NCI-H2081 treated with DMSO at 0.1 percent for 48 hours (cell line): ENCODE results near the gene SLC29A3.

Experiments
- DNase-seq: peaks from one replicate; lab custom pipeline; 2025; lab: John Stamatoyannopoulos, UW

The SLC29A3 gene

DNA sequence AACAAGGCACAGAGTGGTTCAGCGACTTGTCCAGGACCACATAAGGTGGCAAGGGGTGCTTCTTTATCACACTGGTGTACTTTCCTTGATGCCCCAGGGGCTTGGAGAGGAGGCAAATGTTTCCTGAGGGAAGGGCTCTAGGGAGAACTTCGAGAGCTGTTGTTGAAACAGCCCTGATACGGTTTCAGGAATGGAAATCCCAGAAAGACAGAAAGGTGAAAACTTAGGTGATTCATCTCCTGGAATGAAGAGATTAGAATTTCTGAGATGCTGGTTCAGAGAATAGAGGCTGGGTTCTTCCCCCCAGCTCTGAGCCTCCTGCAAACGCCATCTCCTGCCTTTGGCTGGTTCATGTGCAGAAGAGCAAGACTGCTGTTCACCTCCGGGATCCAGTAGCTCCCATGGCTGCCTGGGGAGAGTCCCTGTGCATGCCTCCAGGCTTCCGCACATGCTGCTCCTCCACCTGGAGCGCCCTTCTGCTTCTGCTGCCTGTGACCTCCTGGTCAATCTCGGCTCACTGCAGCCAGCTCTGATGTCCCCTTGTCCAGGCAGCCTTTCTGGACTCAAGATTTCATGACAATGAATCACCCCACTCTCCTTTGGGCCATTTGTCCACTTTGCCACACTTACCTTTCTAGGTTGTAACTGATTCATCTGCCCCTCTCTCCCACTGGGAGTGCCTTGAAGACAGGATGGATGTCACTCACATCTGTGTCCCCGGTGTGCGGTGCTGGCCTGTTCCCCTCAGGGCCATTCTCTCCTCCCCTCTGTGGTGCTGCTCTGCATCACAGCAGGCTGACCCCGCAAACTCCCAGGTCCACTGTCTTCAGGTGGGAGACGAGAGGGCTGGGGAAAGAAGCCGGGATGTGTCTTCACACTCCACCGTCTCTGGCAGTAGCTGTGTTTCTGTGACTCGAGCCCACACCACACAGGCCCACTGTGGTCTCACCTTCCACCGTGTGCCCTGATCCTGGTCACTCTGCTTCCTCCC, 74.0 kb downstream of the SLC29A3 start:
- no peak for DNase-seq

DNA sequence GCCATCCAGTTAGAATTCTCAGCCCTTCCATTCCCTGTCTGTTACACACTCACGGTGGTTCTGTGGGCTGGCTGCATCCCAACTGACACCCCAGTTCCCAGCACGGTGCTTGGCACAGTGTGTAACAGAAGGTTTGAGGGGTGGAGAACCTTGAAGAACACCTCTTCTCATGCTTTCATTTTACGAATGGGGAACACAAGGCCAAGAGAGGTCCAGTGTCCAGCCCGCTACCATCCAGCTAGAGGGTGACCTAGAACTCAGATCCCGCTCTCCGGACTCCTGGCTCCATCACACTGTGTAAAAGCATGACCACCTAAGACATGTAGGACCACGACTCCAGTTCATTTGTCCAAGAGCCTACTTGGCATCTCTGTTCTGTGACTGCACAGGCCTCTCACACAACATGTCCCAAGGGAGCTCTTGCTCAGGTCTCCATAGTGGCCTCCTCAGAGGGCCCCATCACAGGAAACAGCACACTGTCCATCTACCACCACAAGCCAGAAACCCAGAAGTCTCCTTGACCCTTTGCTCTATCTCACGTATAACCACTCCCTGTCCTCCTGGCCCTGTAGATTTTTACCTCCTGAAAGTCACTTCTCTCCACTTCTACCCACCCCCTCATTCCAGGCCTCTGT, 74.9 kb downstream of the SLC29A3 start:
- DNase-seq: no peak

- no peak for DNase-seq
Observed at GRCh38 chr10:71394926-71395562, 76.0 kb downstream of the SLC29A3 start.

- DNase-seq: no peak
Observed at GRCh38 chr10:71395621-71396020, 76.6 kb downstream of the SLC29A3 start.

GRCh38 chr10:71396084-71396710, 77.1 kb downstream of the SLC29A3 start:
- no peak for DNase-seq

DNA sequence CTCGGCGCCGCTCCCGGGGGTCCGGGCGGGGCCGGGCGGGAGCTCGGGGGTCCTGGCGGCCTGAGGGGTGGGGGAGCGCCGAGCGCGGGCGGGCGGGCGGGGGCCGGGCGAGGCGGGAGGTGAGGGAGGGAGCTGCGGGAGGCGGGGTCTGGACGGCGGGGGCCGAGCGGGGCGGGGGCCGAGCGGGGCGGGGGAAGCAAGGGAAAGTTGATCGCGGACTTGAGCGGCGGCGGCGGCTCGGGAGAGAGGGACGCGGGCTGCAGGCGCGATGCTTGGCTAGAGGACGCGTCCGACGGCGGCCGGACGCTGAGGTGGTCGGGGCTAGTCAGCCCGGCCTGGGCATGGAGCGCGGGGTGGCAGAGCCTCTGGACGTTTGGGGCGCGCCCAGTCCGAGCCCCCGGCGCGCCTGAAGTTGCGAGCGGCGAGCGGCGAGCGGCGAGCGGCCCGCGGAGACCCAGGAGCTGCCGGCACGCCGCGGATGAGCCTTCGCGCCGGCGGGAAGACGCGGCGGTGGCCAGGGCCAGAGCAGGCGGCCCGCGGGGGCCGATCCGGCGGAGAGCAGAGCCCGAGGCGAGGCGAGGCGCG, 77.7 kb downstream of the SLC29A3 start, which contains the start of gene CDH23:
CDH23 (plus strand) TSS at position 210 of the 585 bp plus-strand sequence. CDS start 42,912 bp downstream, outside the sequence.
- DNase-seq: no peak

GRCh38 chr10:71397296-71398212, 78.5 kb downstream of the SLC29A3 start:
- DNase-seq: no peak

DNA sequence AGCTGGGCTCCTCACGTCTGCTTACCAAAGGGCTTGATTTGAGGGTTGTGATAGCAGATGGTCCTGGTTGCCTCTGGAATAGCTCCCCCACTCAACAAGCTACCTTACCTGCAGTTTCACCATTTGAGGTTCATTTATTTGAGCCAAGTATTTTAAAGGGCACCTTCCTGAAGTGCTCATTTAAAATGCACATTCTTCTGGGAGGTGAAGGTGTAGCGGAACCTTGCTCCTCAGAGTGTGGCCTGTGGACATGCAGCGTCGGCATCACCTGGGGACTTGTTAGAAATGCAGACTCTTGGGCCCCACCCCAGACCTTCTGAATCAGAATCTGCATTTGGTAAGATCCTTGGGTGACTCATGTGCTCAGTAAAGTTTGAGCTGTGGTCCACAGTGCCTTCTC, 79.9 kb downstream of the SLC29A3 start:
- DNase-seq: no peak

DNA sequence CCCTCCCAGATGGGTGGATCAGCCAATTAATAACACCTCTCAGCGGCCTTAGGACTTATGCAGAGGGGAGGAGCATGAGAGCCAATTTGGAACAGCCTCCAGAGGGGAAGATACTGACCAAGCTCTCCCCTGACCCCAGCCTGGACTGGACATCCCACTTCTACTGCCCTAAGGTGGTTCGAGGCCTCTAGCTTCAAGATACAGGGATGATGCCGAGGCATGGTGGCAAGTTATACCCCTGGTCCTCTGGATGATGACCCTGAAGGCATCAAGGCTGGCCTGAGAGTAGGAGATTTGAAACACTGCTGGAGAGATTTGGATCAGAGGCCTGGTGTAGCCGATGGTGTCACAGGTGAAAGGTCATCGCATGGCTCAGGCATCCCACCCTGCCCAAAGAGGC, 80.9 kb downstream of the SLC29A3 start:
- no peak for DNase-seq

- DNase-seq: no peak
Observed at GRCh38 chr10:71401056-71401455, 82.0 kb downstream of the SLC29A3 start.

DNA sequence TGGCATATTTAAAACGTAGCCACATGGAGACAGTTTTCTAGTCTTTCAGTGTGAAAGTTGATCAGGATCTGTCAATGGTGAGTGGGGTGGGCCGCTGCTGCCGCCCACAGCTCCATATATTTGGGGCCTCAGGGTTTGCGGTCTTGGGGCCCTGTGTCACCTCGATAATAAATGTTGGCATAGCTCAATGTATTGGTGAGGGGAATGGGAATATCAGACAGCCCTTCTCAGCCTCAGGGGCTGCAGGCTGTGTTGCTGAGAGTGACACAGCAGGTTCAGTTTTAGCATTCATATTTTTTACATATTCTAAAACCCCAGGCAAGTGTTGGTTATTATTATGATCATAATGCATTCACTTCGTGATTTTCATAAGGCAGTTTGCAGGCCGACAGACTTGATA, 82.9 kb downstream of the SLC29A3 start:
- no peak for DNase-seq

GRCh38 chr10:71404503-71405295, 85.6 kb downstream of the SLC29A3 start:
- DNase-seq: no peak

DNA sequence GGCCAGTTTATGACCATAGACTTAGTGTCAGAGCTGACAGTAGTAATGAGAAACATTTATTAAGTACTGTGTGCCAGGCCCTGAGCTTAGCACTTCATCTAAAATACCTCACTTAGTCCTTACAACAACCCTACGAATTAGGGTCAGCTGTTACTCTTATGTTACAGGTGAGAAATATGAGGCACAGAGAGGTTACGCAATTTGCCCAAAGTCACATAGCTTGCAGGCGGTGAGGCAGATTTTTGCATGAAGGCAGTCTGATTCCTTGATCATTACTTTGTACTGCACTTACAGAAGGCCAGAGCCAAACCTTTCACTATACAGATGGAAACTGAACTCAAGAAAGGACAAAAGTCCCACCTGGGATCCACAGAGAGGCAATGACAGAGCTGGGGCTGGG, 87.8 kb downstream of the SLC29A3 start:
- no peak for DNase-seq

DNA sequence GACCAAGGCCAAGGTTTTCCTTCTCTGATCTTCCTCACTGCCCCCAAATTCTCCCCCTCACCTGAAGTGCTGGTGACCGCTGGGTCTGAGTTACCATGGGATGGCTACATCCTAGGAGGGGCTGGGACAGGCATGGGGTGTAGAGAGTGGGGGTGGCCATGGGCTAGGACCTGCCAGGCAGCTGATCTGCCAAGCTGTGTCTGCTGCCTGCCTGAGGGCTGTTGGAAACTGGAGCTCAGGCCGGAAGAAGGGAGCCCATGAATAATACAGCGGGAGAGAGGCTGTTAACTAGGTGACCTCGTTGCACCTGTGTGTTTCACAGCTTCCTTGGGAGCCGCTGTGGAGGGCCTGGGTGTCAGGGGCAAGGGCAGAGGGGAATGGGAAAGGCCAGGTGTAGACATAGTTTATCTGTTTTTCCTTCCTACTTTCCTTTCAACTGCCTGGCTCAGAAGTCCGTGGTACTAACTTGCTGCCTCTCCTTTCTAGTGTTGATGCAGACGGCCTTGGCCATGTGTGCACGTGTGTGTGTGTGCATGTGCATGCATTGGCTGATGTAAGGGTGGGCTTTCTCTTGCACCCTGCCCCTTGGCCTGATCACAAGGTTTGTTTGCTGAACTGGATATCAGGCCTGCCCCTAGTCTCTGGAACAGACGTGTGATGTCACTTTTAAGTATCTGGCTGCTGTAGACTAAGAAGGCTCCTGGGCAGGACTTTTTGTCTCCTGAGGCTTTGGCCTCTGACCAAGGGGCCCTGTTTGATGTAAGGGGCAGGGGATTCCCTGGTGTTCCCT, 89.6 kb downstream of the SLC29A3 start:
- DNase-seq: no peak

GRCh38 chr10:71409516-71410104, 90.6 kb downstream of the SLC29A3 start:
- DNase-seq: no peak
